Fibroblast of skin of right quadriceps (primary cell): ENCODE measurements around the gene CREB3L1.
"Not testable (repeated sequence)": the region's sequence is repeated elsewhere in the genome, so short reads cannot be mapped to it uniquely, and the experiment has no call there.

Source experiments
- DNase-seq: peaks from one replicate; pipeline ENCODE4 v3.0.0-alpha.2; 2013

The CREB3L1 gene

DNA sequence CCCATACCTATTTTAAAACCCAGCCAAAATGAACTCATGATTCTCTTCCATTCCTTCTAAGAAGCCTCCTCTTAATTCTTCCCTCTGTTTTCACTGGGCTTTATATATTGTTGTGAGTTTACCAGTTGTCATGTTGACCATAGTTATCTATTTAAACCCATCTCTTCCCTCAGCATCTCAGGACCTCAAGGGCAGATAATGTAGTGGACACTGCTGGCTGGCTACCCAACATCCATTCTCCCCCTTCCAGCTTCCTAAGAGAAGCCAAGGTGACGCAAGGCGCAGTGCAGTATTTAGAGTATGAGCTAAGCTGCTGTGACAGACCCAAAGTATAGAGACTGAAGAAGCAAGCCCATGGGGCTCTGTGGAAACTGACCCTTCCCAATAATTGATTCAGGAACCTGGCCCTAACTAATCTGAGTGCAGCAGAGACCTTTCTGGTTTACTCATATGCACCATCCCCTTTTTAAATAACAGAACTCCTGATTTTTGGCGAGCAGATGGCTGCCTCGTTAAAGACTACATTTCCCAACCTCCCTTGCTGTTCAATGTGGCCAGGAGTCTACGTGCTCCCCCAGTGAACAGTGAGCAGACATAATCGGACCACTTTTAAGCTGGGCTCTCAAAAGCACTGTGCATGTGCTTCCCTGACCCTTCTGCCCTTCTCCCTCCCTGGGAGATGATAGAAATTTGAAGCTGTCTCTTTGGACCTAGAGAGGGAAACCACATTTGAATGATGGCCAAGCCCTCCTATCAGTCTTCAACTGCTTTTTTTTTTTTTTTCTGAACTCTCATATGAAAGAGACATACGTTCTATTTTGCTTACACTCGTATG is 28.1 kb upstream of the CREB3L1 start:
- peak; percentile 77 for DNase-seq

DNA sequence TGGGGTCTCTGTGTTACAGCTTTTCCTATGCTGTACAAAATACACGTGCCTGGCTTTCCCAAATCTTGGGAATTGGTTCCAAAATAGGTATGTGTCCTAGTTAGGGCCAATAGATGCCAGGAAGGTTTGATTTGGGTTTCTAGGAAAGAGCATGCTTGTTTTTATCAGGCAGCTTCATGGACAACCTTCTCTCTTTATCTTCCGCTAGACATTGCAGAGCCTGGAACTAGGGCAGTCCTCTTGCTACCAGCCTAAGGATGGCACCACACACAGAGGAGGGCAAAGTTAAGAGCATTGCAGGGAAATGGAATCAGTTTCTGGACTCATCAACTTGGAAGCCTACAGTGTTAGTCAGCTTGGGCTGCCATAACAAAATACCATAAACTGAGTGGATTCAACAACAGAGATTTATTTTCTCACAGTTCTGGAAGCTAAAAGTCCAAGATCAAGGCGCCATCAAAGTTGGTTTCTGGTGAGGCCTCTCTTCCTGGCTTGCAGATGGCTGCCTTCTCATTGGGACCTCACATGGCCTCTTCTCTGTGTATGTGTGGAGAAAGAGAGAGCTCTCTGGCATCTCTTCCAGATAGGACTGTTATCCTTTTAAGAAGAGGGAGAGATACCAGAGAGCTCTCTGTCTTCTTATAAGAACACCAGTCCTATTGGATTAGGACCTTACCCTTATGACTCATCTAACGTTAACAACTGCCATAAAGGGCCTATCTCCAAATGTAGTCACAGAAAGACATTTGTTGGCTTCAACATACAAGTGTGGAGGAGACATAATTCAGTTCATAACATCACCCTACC is 27.3 kb upstream of the CREB3L1 start:
- peak; percentile 39 for DNase-seq

DNA sequence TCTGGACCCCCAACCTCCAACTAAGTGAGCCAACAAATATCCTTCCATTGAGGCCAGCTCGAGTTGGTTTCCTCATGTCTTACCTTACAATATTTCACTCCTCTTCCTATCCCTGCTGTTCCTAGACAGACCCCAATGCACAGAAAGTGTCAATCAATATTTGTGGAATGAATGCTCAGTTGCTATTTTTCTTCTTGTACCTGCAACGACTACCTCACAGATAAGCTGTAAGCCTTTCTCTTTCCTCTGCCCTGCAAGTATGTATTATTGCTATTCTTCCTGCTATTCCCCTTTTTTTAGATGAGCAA is 26.8 kb upstream of the CREB3L1 start:
- no peak for DNase-seq

DNA sequence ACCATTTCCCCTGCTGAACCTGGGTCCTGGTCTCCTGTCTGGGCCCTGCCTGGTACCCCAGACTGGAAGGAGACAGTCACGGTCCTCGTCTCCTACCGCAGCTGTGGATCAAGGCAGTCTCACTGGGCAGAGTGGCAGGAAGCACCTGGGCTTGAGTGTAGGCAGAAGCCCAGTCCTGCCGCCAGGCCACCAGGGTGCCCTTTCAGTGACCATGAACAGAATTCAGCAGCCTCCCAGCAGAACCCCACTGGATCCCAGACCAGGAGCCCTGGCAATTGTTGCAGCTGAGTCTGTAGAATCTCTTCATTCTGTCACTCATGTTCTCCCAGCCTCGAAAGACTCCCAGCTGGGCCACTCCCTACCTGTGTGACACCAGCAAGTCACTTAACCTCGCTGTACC is 25.5 kb upstream of the CREB3L1 start:
- no peak for DNase-seq

DNA sequence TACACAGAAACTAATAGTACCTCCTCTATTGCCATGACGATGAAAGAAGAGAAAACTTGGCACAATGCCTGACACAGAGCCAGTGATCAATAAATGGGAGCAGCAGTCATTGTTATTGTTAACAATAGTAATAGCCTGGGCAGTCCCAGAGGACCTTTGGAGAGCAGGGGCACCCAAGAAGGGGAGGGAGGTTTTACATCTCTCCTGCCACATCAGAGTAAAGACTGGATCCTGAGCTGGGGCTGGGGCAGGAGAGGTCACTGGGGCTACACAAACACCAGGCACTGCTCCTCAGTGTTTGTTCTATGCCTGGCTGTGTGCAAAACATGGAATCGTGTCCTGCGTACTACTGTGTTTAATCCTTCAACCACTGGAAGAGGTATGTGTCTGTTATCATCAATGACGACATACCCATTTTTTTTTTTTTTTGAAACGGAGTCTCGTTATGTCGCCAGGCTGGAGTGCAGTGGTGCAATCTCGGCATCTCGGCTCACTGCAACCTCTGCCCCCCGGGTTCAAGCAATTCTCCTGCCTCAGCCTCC is 25.0 kb upstream of the CREB3L1 start:
- DNase-seq, result no peak

DNA sequence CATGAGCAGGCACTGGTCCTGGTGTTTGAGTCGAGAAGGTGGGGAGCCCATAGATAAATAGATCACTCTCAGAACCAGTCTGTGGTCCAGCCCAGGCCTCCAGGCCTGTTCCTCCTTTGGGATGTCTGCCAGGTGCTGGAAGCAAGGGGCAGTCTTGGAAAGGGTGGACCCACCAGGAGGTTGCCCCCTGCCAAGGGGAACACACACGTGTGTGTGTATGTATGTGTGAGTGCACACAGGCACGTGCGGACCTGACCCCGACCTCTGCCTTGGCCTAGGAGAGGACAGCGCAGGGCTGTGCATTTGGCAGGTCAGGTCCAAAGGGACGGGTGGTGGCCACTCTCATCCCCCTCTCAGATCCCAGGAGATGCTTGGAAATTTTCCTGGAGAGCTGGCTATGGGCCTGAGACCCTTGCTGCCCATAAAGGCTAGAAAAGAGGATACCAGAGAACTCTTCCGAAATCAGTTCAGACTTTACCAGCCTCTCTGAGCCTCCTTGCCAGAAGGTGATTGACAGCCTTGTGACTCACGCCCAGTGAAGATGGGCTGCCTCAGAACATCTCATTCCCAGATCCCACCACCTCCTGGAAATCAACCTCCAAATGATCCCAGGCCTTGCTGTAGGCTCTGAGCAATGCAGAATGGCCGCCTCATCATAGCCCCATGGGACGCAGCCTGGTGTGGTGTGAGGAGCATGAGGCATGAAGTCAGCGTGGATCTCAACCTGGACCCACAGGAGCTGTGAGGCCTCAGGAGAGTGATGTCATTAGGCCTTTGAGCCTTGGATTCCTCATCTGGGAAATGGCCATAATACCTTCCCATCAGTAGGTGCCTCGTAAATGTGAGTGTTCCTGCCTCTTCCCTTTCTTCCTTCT is 24.0 kb upstream of the CREB3L1 start:
- peak; percentile 74 for DNase-seq

DNA sequence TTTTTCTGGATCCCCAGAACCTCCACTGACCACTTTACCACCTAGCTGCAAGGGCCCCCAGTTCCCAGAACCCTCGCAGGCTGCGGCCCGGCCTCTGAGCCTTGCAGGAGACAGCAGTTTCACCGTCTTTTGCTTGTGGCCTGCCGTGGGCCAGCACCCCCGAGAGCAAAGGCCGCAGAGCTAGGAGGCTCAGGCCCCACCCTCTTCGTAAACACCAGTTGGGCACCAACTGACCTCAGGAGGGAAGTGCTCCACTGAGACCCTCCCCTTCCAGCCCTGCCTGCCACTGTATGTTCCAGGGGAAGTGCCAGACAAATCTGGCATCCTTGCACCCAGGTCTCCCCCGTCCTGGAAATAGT is 23.4 kb upstream of the CREB3L1 start:
- DNase-seq, result no peak

DNA sequence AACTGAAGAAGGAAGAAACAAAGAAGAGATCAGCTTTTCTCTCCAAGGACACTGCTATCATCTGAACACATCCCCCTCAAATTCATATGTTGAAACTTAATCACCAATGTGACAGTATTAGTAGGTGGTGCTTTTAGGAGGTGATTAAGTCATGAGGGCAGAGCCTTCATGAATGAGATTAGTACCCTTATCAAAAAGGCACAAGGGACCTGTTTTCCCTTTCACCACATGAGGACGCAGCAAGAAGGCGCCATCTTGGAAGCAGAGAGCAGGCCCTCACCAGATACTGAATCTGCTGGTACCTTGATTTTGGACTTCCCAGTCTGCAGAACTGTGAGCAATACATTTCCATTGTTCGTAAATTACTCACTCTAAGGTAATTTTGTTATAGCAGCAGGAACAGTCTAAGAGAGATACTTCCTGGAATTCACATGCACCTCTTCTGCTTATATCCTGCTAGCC is 20.9 kb upstream of the CREB3L1 start:
- no peak for DNase-seq

DNA sequence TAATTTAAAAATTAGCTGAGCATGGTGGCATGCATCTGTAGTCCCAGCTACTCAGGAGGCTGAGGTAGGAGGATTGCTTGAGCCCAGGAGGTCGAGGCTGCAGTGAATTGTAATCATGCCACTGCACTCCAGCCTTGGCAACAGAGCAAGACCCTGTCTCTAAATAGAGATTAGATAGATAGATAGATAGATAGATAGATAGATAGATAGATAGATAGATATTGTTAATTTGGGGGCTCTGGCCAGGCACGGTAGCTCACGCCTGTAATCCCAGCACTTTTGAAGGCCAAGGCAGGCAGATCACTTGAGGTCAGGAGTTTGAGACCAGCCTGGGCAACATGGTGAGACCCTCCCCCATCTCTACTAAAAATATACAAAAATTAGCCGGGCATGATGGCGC is 18.1 kb upstream of the CREB3L1 start:
- DNase-seq, result not testable (repeated sequence)

DNA sequence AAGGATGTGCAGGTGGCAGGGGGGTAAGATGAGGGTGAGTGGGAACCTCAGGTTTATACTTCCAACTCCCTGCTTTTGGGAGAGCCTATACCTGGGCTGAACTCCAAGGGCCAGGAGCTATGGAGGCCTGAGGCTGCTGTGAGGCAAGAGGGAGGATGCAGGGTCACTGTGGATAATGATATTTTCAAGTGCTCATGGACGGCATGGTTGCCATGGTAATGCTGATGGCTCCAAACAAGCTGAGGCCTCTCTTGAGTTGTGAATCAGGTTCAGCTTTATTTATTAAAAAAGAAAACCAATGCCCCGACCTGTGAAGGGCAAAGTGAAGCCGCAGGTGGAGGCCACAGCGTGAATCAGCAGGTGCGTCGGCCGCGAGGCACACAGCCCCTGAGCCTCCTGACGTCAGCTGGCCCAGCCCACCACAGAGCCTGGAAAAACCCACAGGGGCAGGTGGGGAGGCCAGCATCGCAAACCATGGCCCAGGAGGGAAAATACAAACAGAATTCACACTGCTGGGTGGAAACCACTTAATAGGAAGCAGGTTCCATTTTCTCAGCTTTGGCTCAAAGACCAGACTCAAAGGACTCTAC is 17.4 kb upstream of the CREB3L1 start:
- no peak for DNase-seq

DNA sequence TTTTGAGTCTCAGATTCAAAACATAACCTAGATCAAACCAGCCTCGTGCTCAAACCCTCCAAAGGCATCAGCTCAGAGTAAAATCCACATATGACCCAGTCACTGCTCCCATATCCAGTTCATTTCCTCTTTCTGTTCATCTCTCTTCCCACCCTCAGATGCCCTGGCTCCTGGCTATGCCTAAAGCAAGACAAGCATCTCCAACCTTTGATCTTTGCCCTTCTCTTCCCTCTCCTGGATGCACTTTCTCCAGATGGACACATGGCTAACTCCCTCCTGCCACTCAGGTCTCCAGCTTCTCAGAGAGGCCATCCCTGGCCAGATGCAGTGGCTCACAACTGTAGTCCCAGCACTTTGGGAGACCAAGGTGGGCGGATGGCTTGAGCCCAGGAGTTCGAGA is 14.3 kb upstream of the CREB3L1 start:
- no peak for DNase-seq

DNA sequence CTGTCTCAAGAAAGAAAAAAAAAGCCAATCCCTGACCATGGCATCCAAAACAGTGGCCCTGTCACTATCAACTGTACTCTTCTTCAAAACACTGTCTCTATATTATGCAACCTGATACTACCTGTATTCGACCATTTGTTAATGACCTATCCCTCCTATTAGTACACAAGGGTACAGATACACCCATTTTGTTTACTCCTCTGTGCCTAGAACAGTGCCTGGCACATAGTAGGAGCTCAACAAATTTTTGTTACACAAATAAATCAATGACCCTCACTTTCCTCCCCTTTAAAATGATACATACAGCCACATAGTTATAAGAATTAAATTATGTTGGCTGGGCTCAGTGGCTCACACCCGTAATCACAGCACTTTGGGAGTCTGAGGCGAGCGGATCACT is 13.4 kb upstream of the CREB3L1 start:
- no peak for DNase-seq

DNA sequence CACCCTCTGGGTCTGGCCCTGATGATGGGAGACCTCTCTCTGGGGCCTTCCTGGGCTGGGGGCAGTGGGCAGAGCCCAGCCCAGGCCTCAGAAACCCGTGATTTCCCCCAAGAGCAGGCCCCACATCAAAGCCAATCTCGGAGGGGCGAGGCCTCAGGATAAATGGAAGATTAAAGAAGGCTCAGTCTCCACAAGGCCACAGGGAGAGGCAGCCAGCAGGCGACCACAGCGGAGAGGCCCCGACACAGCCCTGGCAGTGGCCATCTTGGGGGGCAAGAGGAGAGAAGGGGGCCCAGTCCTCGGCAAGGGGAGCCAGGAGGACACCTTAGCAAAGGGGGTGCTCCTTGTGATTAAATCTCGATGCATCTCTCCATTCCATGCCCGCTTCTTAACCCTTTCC is 12.5 kb upstream of the CREB3L1 start:
- DNase-seq, result no peak

DNA sequence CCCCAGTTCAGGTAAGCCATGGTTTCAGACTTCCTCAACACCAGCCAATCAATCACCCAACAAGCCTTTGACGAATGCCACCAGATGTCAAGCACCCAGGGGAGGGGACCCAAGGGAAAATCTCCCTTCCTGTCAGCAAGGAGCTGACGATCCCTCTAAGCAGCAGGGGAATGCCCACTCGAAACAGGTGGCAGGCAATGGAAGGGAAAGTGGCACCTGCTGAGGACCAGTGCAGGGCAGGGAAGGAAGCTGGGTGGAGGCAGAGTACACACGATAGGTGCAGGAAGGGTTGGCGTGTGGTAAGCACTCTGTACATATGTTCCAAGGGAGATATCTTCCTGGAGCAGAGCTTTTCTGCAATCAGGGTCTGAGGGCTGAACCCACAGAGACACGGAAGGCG is 11.7 kb upstream of the CREB3L1 start:
- DNase-seq, result no peak

DNA sequence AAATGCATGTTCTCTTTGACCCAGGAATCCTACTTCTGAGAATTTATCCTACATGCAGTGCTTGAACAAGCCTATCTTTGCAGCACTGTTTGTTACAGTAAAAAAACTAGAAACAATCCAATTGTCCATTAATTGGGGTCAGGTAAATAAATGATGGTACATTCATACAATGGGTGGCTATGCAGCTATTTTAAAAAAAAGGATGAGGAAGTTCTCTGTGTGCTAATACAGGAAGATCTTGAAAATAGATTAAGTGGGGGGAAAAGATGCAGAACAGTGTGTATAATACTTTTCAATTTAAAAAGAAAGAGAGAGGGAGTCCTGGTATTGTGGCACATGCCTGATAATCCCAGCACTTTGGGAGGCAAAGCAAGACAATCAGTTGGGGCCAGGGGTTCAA is 9.5 kb upstream of the CREB3L1 start:
- no peak for DNase-seq

DNA sequence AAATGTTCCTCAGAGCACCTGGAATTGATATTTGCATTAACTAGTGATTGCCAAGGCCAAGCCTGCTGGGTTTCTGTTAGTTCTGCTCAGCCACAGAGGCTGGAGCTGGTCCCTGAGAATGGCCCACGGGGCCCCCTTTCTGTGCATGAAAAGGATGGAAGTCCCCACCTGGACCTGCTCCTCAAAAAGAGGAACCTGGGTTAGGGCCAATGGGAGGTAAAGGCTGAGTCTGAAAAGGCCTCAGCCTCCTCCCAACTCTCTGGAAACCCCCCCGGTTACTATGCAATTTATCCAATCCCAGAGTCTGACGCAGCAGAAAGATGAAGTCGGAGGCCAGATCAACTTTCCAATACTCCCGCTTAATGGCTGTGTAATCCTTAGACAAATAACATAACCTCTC is 6.8 kb upstream of the CREB3L1 start:
- DNase-seq, result no peak

DNA sequence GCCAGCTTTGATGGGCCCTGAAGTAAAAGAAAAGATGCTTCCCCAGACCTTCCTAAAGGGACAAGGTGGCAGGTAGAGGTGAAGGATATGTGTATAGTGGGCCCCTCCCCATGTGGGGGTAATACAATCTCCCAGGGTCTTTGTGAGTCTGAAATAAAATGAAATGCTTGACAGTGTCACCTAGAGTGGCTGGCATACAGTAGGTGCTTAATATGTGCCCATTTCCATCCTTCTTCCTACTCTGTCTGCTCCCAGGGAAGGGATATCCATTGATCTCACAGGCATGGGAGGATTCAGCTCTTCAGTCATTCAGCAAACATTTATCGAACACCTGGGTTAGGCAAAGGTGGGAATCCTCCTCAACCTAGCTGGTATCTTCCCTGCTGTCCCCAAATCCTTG is 6.1 kb upstream of the CREB3L1 start:
- DNase-seq, result no peak

DNA sequence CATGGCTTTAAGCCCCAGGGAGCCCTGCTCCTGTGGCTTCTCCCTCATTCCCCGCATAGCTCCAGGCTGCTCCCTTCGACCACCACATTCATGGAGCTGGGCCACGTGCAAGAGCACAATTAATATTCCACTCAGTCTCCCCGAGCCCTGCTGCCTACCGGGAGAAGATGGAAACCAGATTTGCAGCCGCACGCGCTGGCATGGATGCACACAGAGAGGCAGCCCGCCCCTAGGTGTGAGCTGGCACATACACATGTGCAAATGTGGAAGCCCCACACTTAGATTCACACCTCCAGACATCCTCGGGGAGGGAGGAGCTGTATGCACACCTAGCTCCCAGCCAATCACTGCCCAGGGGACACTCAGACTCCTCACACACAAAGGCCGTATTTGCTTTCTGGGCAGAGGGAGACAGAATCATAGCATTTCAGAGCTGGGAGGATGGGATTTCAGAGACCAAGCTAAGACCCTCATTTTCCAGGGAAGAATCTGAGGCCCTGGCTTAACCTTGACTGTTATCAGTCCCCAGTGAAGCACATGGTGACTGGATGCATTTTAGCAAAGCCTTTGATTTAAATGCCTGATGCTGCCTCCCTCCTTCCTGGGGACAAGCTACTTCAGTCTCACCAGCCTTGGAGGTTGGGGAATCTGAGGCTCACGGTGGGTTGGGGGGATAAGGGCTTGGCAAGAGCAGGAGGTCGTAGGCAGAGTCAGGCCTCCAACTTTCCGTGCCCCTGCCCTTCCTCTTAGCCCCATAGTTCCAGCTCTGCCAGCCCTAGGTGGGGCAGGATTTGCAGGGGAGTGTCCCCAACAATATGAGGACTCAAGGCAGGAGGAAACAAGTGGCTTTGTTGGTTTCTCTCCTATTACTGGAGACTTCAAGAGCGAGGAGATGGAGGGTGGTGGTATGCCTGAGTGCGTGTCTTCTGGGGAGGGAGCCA is 5.3 kb upstream of the CREB3L1 start:
- peak; percentile 68 for DNase-seq

DNA sequence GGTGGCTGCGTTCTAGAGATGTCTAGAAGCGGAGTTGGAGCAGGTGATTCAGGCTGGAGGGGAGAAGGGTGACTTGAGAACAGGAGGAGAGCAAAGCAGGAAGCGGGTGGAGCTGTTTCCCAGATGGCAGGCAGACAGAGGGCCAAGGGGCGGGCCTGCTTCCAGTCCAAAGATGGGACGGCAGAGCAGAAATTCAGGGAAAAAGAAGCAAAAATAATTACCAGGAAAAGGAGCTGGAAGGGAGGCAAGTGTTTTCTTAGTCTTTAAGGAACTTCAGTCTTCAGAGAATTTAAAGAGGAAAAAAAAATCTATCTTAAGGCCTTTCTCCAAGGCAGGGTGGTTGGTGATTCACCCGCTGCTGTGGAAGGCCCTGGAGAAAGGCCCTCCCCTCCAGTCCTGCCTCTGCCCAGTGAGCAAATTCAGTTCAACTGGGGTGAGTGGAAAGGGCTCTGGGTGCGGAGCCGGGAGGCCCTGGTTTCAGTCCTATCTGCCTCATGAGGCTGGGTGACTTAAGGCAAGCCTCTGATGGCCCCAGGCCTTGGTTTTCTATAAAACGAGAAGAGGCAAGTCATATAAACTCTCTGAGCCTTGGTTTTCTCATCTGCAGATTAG is 4.5 kb upstream of the CREB3L1 start:
- DNase-seq, result peak; percentile 68

DNA sequence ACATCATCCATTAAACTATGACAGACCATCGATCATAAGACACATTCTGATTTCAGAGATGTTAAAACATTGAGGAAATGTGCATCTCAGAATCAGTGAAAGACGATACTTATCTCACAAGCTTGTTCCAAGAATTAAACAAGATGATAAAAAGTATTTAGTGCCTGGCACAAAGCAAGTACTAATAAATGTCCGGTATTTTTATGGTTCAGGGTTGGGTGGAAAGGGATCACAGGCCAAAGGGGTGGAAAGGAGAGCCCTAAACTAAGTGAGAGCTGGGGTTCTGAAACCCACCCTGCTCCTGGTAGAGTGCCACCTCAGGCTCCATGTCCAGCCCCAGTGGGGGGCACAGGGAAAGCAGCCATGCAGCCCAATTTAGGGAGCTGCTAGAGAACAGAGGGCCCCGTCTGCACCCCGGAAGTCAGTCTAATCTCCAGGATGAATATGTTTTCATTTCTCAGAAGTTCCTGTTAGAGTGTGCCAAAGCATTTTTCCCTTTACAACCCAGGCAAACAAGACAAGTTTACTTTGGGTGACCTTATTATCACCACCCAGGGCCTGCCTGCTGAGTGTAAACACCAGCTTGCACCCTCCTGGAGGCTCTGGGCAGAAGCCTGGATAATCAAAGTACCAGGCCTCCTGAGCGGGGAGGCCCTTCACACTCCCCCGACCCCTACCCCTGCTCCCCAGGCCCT is 3.8 kb upstream of the CREB3L1 start:
- DNase-seq, result no peak
